GM23338 (cell line): ENCODE results near the gene CEP131. TPM values are rescaled to one million over a fixed set of nuclear protein-coding genes. Genes with fewer than 3 reads are reported as not detected.

Experiments used
- ATAC-seq: fragments of 200-7000 bp; cut with Tn5 transposase; 3 replicates; pipeline ENCODE4 v1.9.1; 2020
- DNase-seq: peaks from one replicate; pipeline ENCODE4 v3.0.0-alpha.2; 2015; ENCODE audit warnings: low spot score
- H2AFZ ChIP-seq: fragments of 200-600 bp; sonication (generic); 2 replicates; pipeline ENCODE4 v1.8.0; 2016; ENCODE audit warnings: antibody characterized with exemption, mild to moderate bottlenecking, moderate library complexity
- H3F3A ChIP-seq: fragments of 200-600 bp; sonication (generic); replicated peaks from 2 replicates; pipeline ENCODE4 v1.8.0; 2017; ENCODE audit warnings: antibody characterized with exemption, mixed run types, low read depth
- H3K27ac ChIP-seq: fragments of 200-600 bp; sonication (generic); 2 replicates; pipeline ENCODE4 v1.6.1; 2016; ENCODE audit warnings: low read depth
- H3K27me3 ChIP-seq: fragments of 200-600 bp; sonication (generic); 2 replicates; pipeline ENCODE4 v1.8.0; 2016; ENCODE audit warnings: mild to moderate bottlenecking, mixed run types, moderate library complexity; ENCODE audit not compliant: insufficient read depth
- H3K36me3 ChIP-seq: fragments of 200-600 bp; sonication (generic); 2 replicates; pipeline ENCODE4 v1.8.0; 2016; ENCODE audit warnings: mild to moderate bottlenecking; ENCODE audit not compliant: insufficient read depth
- H3K4me1 ChIP-seq: fragments of 200-600 bp; sonication (generic); 2 replicates; pipeline ENCODE4 v1.8.0; 2016; ENCODE audit warnings: mild to moderate bottlenecking, moderate library complexity; ENCODE audit not compliant: insufficient read depth
- H3K4me2 ChIP-seq: fragments of 200-600 bp; sonication (generic); 2 replicates; pipeline ENCODE4 v1.7.1; 2017; ENCODE audit warnings: mixed run types
- H3K4me3 ChIP-seq: fragments of 200-600 bp; sonication (generic); 2 replicates; pipeline ENCODE4 v1.6.1; 2016; ENCODE audit warnings: mixed run types
- H3K79me2 ChIP-seq: fragments of 200-600 bp; sonication (generic); replicated peaks from 2 replicates; pipeline ENCODE4 v1.8.0; 2017; ENCODE audit warnings: mild to moderate bottlenecking; ENCODE audit not compliant: insufficient read depth
- H3K9me2 ChIP-seq: fragments of 200-600 bp; sonication (generic); 2 replicates; pipeline ENCODE4 v1.8.0; 2017; ENCODE audit not compliant: insufficient read depth
- H4K20me1 ChIP-seq: fragments of 200-600 bp; sonication (generic); replicated peaks from 2 replicates; pipeline ENCODE4 v1.8.0; 2017; ENCODE audit warnings: mild to moderate bottlenecking; ENCODE audit not compliant: insufficient read depth
- H3K27ac Mint-ChIP-seq: 2 replicates; pipeline ENCODE4 v1.8.0; 2020; ENCODE audit warnings: inconsistent platforms, mild to moderate bottlenecking, moderate library complexity, mixed read lengths
- H3K27me3 Mint-ChIP-seq: 3 replicates; pipeline ENCODE4 v1.8.0; 2022; ENCODE audit warnings: low read depth, mild to moderate bottlenecking, moderate library complexity, mixed read lengths, inconsistent platforms; ENCODE audit not compliant: insufficient read depth, poor library complexity
- H3K36me3 Mint-ChIP-seq: 3 replicates; pipeline ENCODE4 v1.8.0; 2021; ENCODE audit warnings: low read depth, mild to moderate bottlenecking, inconsistent platforms, moderate library complexity, mixed read lengths
- H3K4me1 Mint-ChIP-seq: 3 replicates; pipeline ENCODE4 v1.8.0; 2020; ENCODE audit warnings: mild to moderate bottlenecking, inconsistent platforms, mixed read lengths
- H3K4me3 Mint-ChIP-seq: 3 replicates; pipeline ENCODE4 v1.8.0; 2021; ENCODE audit warnings: moderate library complexity, mild to moderate bottlenecking, inconsistent platforms, mixed read lengths
- H3K9me3 Mint-ChIP-seq: 3 replicates; pipeline ENCODE4 v1.8.0; 2020; ENCODE audit warnings: moderate library complexity, mild to moderate bottlenecking, inconsistent platforms, mixed read lengths
- CTCF ChIP-seq, 2 experiments: fragments of 200-600 bp in 1 of 2; sonication (generic) in 1 of 2; conservative IDR thresholded peaks; 2 replicates each; pipeline versions ENCODE4 v1.5.1 to v1.6.1; 2016 to 2017; ENCODE audit warnings: antibody characterized with exemption in 2 of 2, low read depth in 2 of 2, mild to moderate bottlenecking in 2 of 2, moderate library complexity in 1 of 2
- EZH2 ChIP-seq: fragments of 200-600 bp; sonication (generic); IDR thresholded peaks from one replicate; pipeline ENCODE4 v1.8.0; 2017; ENCODE audit warnings: antibody characterized with exemption, mild to moderate bottlenecking, low read depth; ENCODE audit not compliant: unreplicated experiment
- POLR2AphosphoS5 ChIP-seq: IDR thresholded peaks from 2 replicates; pipeline ENCODE4 v1.6.1; 2016; ENCODE audit warnings: antibody characterized with exemption, low read depth
- REST ChIP-seq: IDR thresholded peaks from one replicate; pipeline ENCODE4 v1.6.1; 2018; ENCODE audit warnings: antibody characterized with exemption; ENCODE audit not compliant: unreplicated experiment
- STAT1 ChIP-seq: IDR thresholded peaks from one replicate; pipeline ENCODE4 v1.6.1; 2016; ENCODE audit warnings: antibody characterized with exemption; ENCODE audit not compliant: unreplicated experiment
- ZNF114 ChIP-seq: fragments of 250-450 bp; sonication (Bioruptor Pico); IDR thresholded peaks from 2 replicates; pipeline ENCODE4 v1.5.0; 2020; ENCODE audit warnings: mild to moderate bottlenecking, moderate library complexity
- ZNF331 ChIP-seq: fragments of 250-450 bp; sonication (Bioruptor Pico); IDR thresholded peaks from 2 replicates; pipeline ENCODE4 v1.5.0; 2020; ENCODE audit warnings: low read depth, mild to moderate bottlenecking, moderate library complexity
- polyA plus RNA-seq: library from polyadenylated mRNA; unstranded; fragments of >200 nt; fragmentation: Nextera tagmentation; extraction: Ambion mirVana; gene quantifications from 2 replicates; pipeline ENCODE4 v1.2.1, GENCODE V29; 2016
- total RNA-seq: library from RNA; depleted of rRNA; stranded (reverse); fragments of >200 nt; shearing (Covaris generic); gene quantifications from 2 replicates; pipeline ENCODE4 v1.2.3, GENCODE V29; 2014

CEP131 gene
- total and polyA plus RNA-seq, 2 experiments from 2014 or later: 26.8 to 35.5 TPM

- H3K27ac ChIP-seq: 0 out of 2 replicates have a peak overlapping the region, but pooled peaks have one; percentile 36
- no peak overlapping the region for H2AFZ ChIP-seq
- no peaks in the 10 kb centered on the region for H3F3A ChIP-seq
- no peak for TF ChIP-seq REST
- TF ChIP-seq CTCF (conservative IDR thresholded peaks at IDR 0.05; ENCODE audit: low read depth in 2 of 2): peak; percentile 29 to 46
- Mint-ChIP-seq H3K4me1 (no peaks in the 10 kb centered on the region), H3K4me3 (no peak overlapping the region), H3K27me3 (peaks cover 6% of the 10 kb centered on the region), H3K27ac (no peak overlapping the region), H3K36me3 (peaks cover 7% of the 10 kb centered on the region; the same call in 2 of the 3 replicates), H3K9me3 (no peaks in the 10 kb centered on the region)
- H3K79me2 ChIP-seq: no peaks in the 10 kb centered on the region
- no peak overlapping the region for H3K4me3 ChIP-seq
- H3K9me2 ChIP-seq: no peaks in the 10 kb centered on the region
- H4K20me1 ChIP-seq: no peaks in the 10 kb centered on the region
- H3K4me2 ChIP-seq: no peak overlapping the region
- H3K27me3 ChIP-seq: no peaks in the 10 kb centered on the region
- H3K36me3 ChIP-seq: no peaks in the 10 kb centered on the region; the same call in 1 of the 2 replicates
- DNase-seq (peak; percentile 73), ATAC-seq (peak; percentile 84)
- H3K4me1 ChIP-seq: no peaks in the 10 kb centered on the region
Observed at GRCh38 chr17:81200695-81201580, 21.8 kb downstream of the CEP131 start.

GRCh38 chr17:81200201-81200600, 22.6 kb downstream of the CEP131 start:
- DNase-seq (no peak), ATAC-seq (no peak)
- H3K4me3 ChIP-seq: no peak overlapping the region
- no peaks in the 10 kb centered on the region for H4K20me1 ChIP-seq
- H2AFZ ChIP-seq: no peak overlapping the region
- H3K4me1 Mint-ChIP-seq: no peaks in the 10 kb centered on the region
- no peak overlapping the region for H3K4me2 ChIP-seq
- no peaks in the 10 kb centered on the region for H3K9me3 Mint-ChIP-seq
- H3K4me3 Mint-ChIP-seq: no peak overlapping the region
- H3K27ac Mint-ChIP-seq: no peak overlapping the region
- H3K36me3 ChIP-seq: no peaks in the 10 kb centered on the region; the same call in 1 of the 2 replicates
- H3K79me2 ChIP-seq: no peaks in the 10 kb centered on the region
- no peaks in the 10 kb centered on the region for H3K9me2 ChIP-seq
- no peaks in the 10 kb centered on the region for H3F3A ChIP-seq
- peaks cover 7% of the 10 kb centered on the region; the same call in 2 of the 3 replicates for H3K36me3 Mint-ChIP-seq
- no peaks in the 10 kb centered on the region for H3K4me1 ChIP-seq
- H3K27ac ChIP-seq: no peak overlapping the region
- peaks cover 6% of the 10 kb centered on the region for H3K27me3 Mint-ChIP-seq
- no peaks in the 10 kb centered on the region for H3K27me3 ChIP-seq
- TF ChIP-seq ZNF114 (CRISPR knock-in tag) (no peak), POLR2AphosphoS5 (no peak), ZNF331 (CRISPR knock-in tag) (no peak), CTCF (conservative IDR thresholded peaks at IDR 0.05; ENCODE audit: low read depth in 2 of 2) (no peak), STAT1 (no peak), EZH2 (no peak)
